ENCODE results near the gene ACOT6. TPM values are rescaled to one million over a fixed set of nuclear protein-coding genes. Genes with fewer than 3 reads are reported as not detected.

The ACOT6 gene
- polyA plus RNA-seq, 1 experiment, result not detected

- POLR2A ChIA-PET, result no interaction called here
- TF ChIP-seq CTCF (IDR thresholded peaks at IDR 0.05; ENCODE audit: insufficient read depth, low read depth, low read length), result no peak
- no peak for DNase-seq (ENCODE audit: low read depth)
- Histone ChIP-seq H3K4me3 (ENCODE audit: low read depth, low read length) (no peak overlapping the region), H3K36me3 (ENCODE audit: control insufficient read depth, insufficient read depth, low read length) (peaks cover 2% of the 10 kb centered on the region; the same call in 1 of the 2 replicates), H3K27me3 (ENCODE audit: control insufficient read depth, insufficient read depth, low read length) (no peaks in the 10 kb centered on the region)
- CTCF ChIA-PET, result interaction anchor here (1.4 kb wide), 1 partner anchor 27 kb away, joined by 4 read pairs; no protein-coding TSS in a partner anchor
Observed at GRCh38 chr14:73660511-73660910, 48.2 kb downstream of the ACOT6 start.

- TF ChIP-seq CTCF (IDR thresholded peaks at IDR 0.05; ENCODE audit: insufficient read depth, low read depth, low read length), result no peak
- H3K27me3 ChIP-seq (ENCODE audit: control insufficient read depth, insufficient read depth, low read length), result no peaks in the 10 kb centered on the region
- CTCF ChIA-PET, result interaction anchor here (0.5 to 4.5 kb wide), 11 partner anchors 11 to 164 kb away, joined by 3 to 35 read pairs (median 4); no protein-coding TSS in a partner anchor
- H3K36me3 ChIP-seq (ENCODE audit: control insufficient read depth, insufficient read depth, low read length), result no peaks in the 10 kb centered on the region
- H3K4me3 ChIP-seq (ENCODE audit: low read depth, low read length), result no peak overlapping the region
- POLR2A ChIA-PET, result no interaction called here
- DNase-seq (ENCODE audit: low read depth), result no peak
Observed at GRCh38 chr14:73661872-73662271, 49.6 kb downstream of the ACOT6 start.

GRCh38 chr14:73662487-73662943 lies 50.2 kb downstream of the ACOT6 start:
- CTCF ChIA-PET, result interaction anchor here (0.6 to 4.5 kb wide), 12 partner anchors 12 to 154 kb away, joined by 3 to 35 read pairs (median 4); no protein-coding TSS in a partner anchor
- peak; percentile 73 for TF ChIP-seq CTCF (IDR thresholded peaks at IDR 0.05; ENCODE audit: insufficient read depth, low read depth, low read length)
- no peak overlapping the region for H3K4me3 ChIP-seq (ENCODE audit: low read depth, low read length)
- H3K36me3 ChIP-seq (ENCODE audit: control insufficient read depth, insufficient read depth, low read length), result peaks cover 1% of the 10 kb centered on the region; the same call in 1 of the 2 replicates
- peak; percentile 89 for DNase-seq (ENCODE audit: low read depth)
- no peaks in the 10 kb centered on the region for H3K27me3 ChIP-seq (ENCODE audit: control insufficient read depth, insufficient read depth, low read length)
- POLR2A ChIA-PET, result no interaction called here

- no peak overlapping the region for H3K4me3 ChIP-seq (ENCODE audit: low read depth, low read length)
- TF ChIP-seq CTCF (IDR thresholded peaks at IDR 0.05; ENCODE audit: insufficient read depth, low read depth, low read length), result no peak
- no peaks in the 10 kb centered on the region for H3K27me3 ChIP-seq (ENCODE audit: control insufficient read depth, insufficient read depth, low read length)
- ChIA-PET POLR2A (interaction anchor here (0.6 kb wide), 1 partner anchor 83 kb away, joined by 5 read pairs; no protein-coding TSS in a partner anchor), CTCF (interaction anchor here (0.8 to 4.5 kb wide), 4 partner anchors 13 to 29 kb away, joined by 3 to 35 read pairs (median 9); no protein-coding TSS in a partner anchor)
- no peak for DNase-seq (ENCODE audit: low read depth)
- H3K36me3 ChIP-seq (ENCODE audit: control insufficient read depth, insufficient read depth, low read length), result peaks cover 1% of the 10 kb centered on the region; the same call in 1 of the 2 replicates
Observed at GRCh38 chr14:73663548-73664212, 51.4 kb downstream of the ACOT6 start.

- DNase-seq (ENCODE audit: low read depth), result no peak
- Histone ChIP-seq H3K36me3 (ENCODE audit: control insufficient read depth, insufficient read depth, low read length) (peaks cover 1% of the 10 kb centered on the region; the same call in 1 of the 2 replicates), H3K4me3 (ENCODE audit: low read depth, low read length) (no peak overlapping the region), H3K27me3 (ENCODE audit: control insufficient read depth, insufficient read depth, low read length) (no peaks in the 10 kb centered on the region)
- ChIA-PET CTCF (interaction anchor here (4.5 kb wide), 1 partner anchor 11 kb away, joined by 35 read pairs; no protein-coding TSS in a partner anchor), POLR2A (no interaction called here)
- TF ChIP-seq CTCF (IDR thresholded peaks at IDR 0.05; ENCODE audit: insufficient read depth, low read depth, low read length), result no peak
Observed at GRCh38 chr14:73665130-73665529, 52.8 kb downstream of the ACOT6 start.

Measured in BJ (cell line).